Fibroblast of the aortic adventitia (primary cell): ENCODE results near the gene MPPED2. TPM values are rescaled to one million over a fixed set of nuclear protein-coding genes. Genes with fewer than 3 reads are reported as not detected.

ENCODE experiments used
- DNase-seq: peaks from one replicate; pipeline ENCODE4 v3.0.0-alpha.2; 2010; ENCODE audit warnings: low read depth
- H3K4me3 ChIP-seq: 2 replicates; pipeline ENCODE4 v1.5.1; 2011; ENCODE audit warnings: low read depth, mild to moderate bottlenecking, control low read depth, low read length, moderate library complexity
- CTCF ChIP-seq: IDR thresholded peaks from 2 replicates; pipeline ENCODE4 v1.5.1; 2011; ENCODE audit warnings: mild to moderate bottlenecking, low read length, control low read depth, inconsistent platforms; ENCODE audit not compliant: insufficient read depth
- total RNA-seq: library from RNA; depleted of rRNA; stranded (reverse); fragments of >200 nt; gene quantifications from 2 replicates; pipeline ENCODE4 v1.2.3, GENCODE V29; 2012; ENCODE audit warnings: low replicate concordance

MPPED2 gene
- total RNA-seq, 1 donor = 0.18 TPM

- H3K4me3 ChIP-seq = no peak overlapping the region
- no peak for DNase-seq
- TF ChIP-seq CTCF = no peak
Measured at GRCh38 chr11:30521297-30522071, 64.7 kb downstream of the MPPED2 start.

- no peak overlapping the region for H3K4me3 ChIP-seq
- no peak for TF ChIP-seq CTCF
- no peak for DNase-seq
Measured at GRCh38 chr11:30513087-30513486, 73.1 kb downstream of the MPPED2 start.

GRCh38 chr11:30511408-30511807, 74.7 kb downstream of the MPPED2 start:
- H3K4me3 ChIP-seq = no peak overlapping the region
- no peak for TF ChIP-seq CTCF
- no peak for DNase-seq

- no peak for DNase-seq
- H3K4me3 ChIP-seq = no peak overlapping the region
- no peak for TF ChIP-seq CTCF
Measured at GRCh38 chr11:30510750-30511149, 75.4 kb downstream of the MPPED2 start.

- H3K4me3 ChIP-seq = no peak overlapping the region
- DNase-seq = no peak
- TF ChIP-seq CTCF = no peak
Measured at GRCh38 chr11:30509364-30509763, 76.8 kb downstream of the MPPED2 start.

GRCh38 chr11:30508594-30508993, 77.6 kb downstream of the MPPED2 start:
- TF ChIP-seq CTCF = no peak
- no peak for DNase-seq

GRCh38 chr11:30505603-30506002, 80.5 kb downstream of the MPPED2 start:
- H3K4me3 ChIP-seq = no peak overlapping the region
- no peak for TF ChIP-seq CTCF
- no peak for DNase-seq

More at GRCh38 chr11:30508594-30508993, 77.6 kb downstream of the MPPED2 start:
- no peak overlapping the region for H3K4me3 ChIP-seq
